ENCODE data around the gene HTR3A.

- no peak for TF ChIP-seq ZNF274 (IDR thresholded peaks at IDR 0.05; ENCODE audit: low read depth, low read length)
- no peak for TF ChIP-seq YY1 (IDR thresholded peaks at IDR 0.05; ENCODE audit: insufficient read depth, insufficient read length)
- TF ChIP-seq SUZ12 (IDR thresholded peaks at IDR 0.05; ENCODE audit: extremely low read depth, insufficient read depth, insufficient read length) = no peak
Observed at GRCh38 chr11:113952070-113952469, 22.8 kb upstream of the HTR3A start.
